Ishikawa (cell line): ENCODE data around the gene SEC14L3.

Source experiments
- CEBPB ChIP-seq: IDR thresholded peaks from 2 replicates; pipeline ENCODE4 v1.6.1; 2012
- CREB1 ChIP-seq: IDR thresholded peaks from 2 replicates; pipeline ENCODE4 v1.6.1; 2012; ENCODE audit warnings: low read depth
- EGR1 ChIP-seq: IDR thresholded peaks from 2 replicates; pipeline ENCODE4 v1.6.1; 2012
- EP300 ChIP-seq: IDR thresholded peaks from 2 replicates; pipeline ENCODE4 v1.6.1; 2012; ENCODE audit warnings: borderline replicate concordance
- FOXM1 ChIP-seq: IDR thresholded peaks from 2 replicates; pipeline ENCODE4 v1.6.1; 2012; ENCODE audit warnings: low read depth, borderline replicate concordance
- MAX ChIP-seq: IDR thresholded peaks from 2 replicates; pipeline ENCODE4 v1.6.1; 2012
- NFIC ChIP-seq: IDR thresholded peaks from 2 replicates; pipeline ENCODE4 v1.6.1; 2012
- RAD21 ChIP-seq: IDR thresholded peaks from 2 replicates; pipeline ENCODE4 v1.6.1; 2012; ENCODE audit warnings: low read depth
- REST ChIP-seq: IDR thresholded peaks from 2 replicates; pipeline ENCODE4 v1.6.1; 2012; ENCODE audit warnings: low read depth, mild to moderate bottlenecking
- TAF1 ChIP-seq: IDR thresholded peaks from 2 replicates; pipeline ENCODE4 v1.6.1; 2012; ENCODE audit warnings: low read depth, mild to moderate bottlenecking
- TCF12 ChIP-seq: IDR thresholded peaks from 2 replicates; pipeline ENCODE4 v1.6.1; 2012; ENCODE audit warnings: low read depth
- TEAD4 ChIP-seq: IDR thresholded peaks from 2 replicates; pipeline ENCODE4 v1.6.1; 2012
- USF1 ChIP-seq: IDR thresholded peaks from 2 replicates; pipeline ENCODE4 v1.6.1; 2012
- YY1 ChIP-seq: IDR thresholded peaks from 2 replicates; pipeline ENCODE4 v1.6.1; 2012; ENCODE audit warnings: low read depth
- ZBTB7A ChIP-seq: IDR thresholded peaks from 2 replicates; pipeline ENCODE4 v1.6.1; 2012; ENCODE audit warnings: low read depth

SEC14L3 gene

GRCh38 chr22:30503551-30503950 is 31.7 kb upstream of the SEC14L3 start:
- TF ChIP-seq EGR1 (no peak), RAD21 (no peak), MAX (no peak), TCF12 (no peak), CEBPB (no peak), FOXM1 (no peak), USF1 (no peak), YY1 (no peak), EP300 (no peak), ZBTB7A (no peak), REST (no peak), CREB1 (no peak), NFIC (no peak)

- TF ChIP-seq FOXM1, result no peak
- TF ChIP-seq ZBTB7A, result no peak
- no peak for TF ChIP-seq NFIC
- no peak for TF ChIP-seq TCF12
- TF ChIP-seq USF1, result no peak
- TF ChIP-seq RAD21, result no peak
- no peak for TF ChIP-seq TEAD4
- TF ChIP-seq CREB1, result no peak
- no peak for TF ChIP-seq TAF1
- TF ChIP-seq REST, result no peak
- TF ChIP-seq YY1, result no peak
- TF ChIP-seq EP300, result no peak
- no peak for TF ChIP-seq MAX
- no peak for TF ChIP-seq EGR1
- TF ChIP-seq CEBPB, result no peak
These were observed 31.1 kb upstream of the SEC14L3 start for GRCh38 chr22:30502911-30503310.

- no peak for TF ChIP-seq ZBTB7A
- no peak for TF ChIP-seq CREB1
- no peak for TF ChIP-seq MAX
- TF ChIP-seq USF1, result no peak
- no peak for TF ChIP-seq YY1
- TF ChIP-seq REST, result no peak
These were observed 30.3 kb upstream of the SEC14L3 start for GRCh38 chr22:30502153-30502552.

- TF ChIP-seq MAX (no peak), TCF12 (no peak), TAF1 (no peak)
These were observed 28.8 kb upstream of the SEC14L3 start for GRCh38 chr22:30500628-30501027.
